ENCODE measurements around the gene SMG7.

DNA sequence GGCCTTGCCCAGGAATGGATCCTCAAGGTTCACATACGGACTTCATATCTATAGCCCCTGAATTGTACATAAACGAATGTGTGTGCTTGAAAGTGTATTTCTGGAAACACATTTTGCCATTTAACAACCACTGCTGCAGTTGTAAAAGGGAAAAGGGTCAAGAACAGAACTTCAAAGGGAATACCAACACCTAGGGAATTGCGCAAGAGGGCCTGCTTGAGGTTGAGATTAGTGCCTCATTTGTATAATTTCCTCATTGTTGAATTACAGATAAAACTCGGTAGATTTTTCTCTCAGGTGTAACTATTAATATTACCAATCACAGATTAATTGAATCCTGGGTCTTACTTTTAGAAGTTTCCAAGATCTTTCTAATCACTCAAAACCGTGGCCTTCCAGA lies 111.8 kb downstream of the SMG7 start:
- TF ChIP-seq CTCF (IDR thresholded peaks at IDR 0.05; ENCODE audit: extremely low read depth in 1 of 2, insufficient read depth in 1 of 2, low read depth in 1 of 2, low read length in 2 of 2) (no peak), POLR2AphosphoS5 (IDR thresholded peaks at IDR 0.05; ENCODE audit: insufficient read depth, low read depth, low read length) (no peak), EZH2 (IDR thresholded peaks at IDR 0.05; ENCODE audit: borderline replicate concordance, low read depth, low read length, severe bottlenecking) (no peak), POLR2A (IDR thresholded peaks at IDR 0.05; ENCODE audit: low read depth, low read length) (no peak)
